Activated CD4-positive, alpha-beta T cell treated with anti-CD3 and anti-CD28 coated beads for 4 hours (primary cell): ENCODE results near the gene CBX7.
A peak's percentile ranks its signal among the peaks of the same experiment; 100 is the strongest.
"Not testable (repeated sequence)": the region's sequence is repeated elsewhere in the genome, so short reads cannot be mapped to it uniquely, and the experiment has no call there.

ENCODE experiments used
- DNase-seq, 2 donors: peaks; one replicate each; pipeline ENCODE4 v3.0.0-alpha.2; 2020

CBX7 gene

GRCh38 chr22:39173787-39174497 lies 21.5 kb upstream of the CBX7 start:
- peak in 1 of 2 donors; percentile 30 for DNase-seq

- no peak for DNase-seq
These were observed 20.7 kb upstream of the CBX7 start for GRCh38 chr22:39173050-39173706.

GRCh38 chr22:39172265-39173049 lies 20.0 kb upstream of the CBX7 start:
- DNase-seq, result not testable (repeated sequence)

- no peak for DNase-seq
These were observed 19.3 kb upstream of the CBX7 start for GRCh38 chr22:39171623-39172264.

GRCh38 chr22:39170825-39171622 lies 18.5 kb upstream of the CBX7 start:
- DNase-seq, result peak; percentile 77 to 81

GRCh38 chr22:39169797-39170466 lies 17.5 kb upstream of the CBX7 start:
- no peak for DNase-seq

- DNase-seq, result no peak
These were observed 14.1 kb upstream of the CBX7 start for GRCh38 chr22:39166547-39166946.

- not testable (repeated sequence) for DNase-seq
These were observed 3.6 kb upstream of the CBX7 start for GRCh38 chr22:39156093-39156492.

- DNase-seq, result no peak
These were observed 2.9 kb upstream of the CBX7 start for GRCh38 chr22:39155421-39155820.

GRCh38 chr22:39153220-39153717 lies 789 bp upstream of the CBX7 start:
- DNase-seq, result no peak

GRCh38 chr22:39152024-39152510 lies 413 bp downstream of the CBX7 start:
- no peak for DNase-seq

- no peak for DNase-seq
These were observed 1.0 kb downstream of the CBX7 start for GRCh38 chr22:39151329-39151975.

GRCh38 chr22:39150848-39151215 lies 1.6 kb downstream of the CBX7 start:
- DNase-seq, result no peak

- no peak for DNase-seq
These were observed 2.3 kb downstream of the CBX7 start for GRCh38 chr22:39149915-39150847.

- peak; percentile 72 to 74 for DNase-seq
These were observed 3.5 kb downstream of the CBX7 start for GRCh38 chr22:39148727-39149535.

- DNase-seq, result no peak
These were observed 4.3 kb downstream of the CBX7 start for GRCh38 chr22:39148026-39148726.

- no peak for DNase-seq
These were observed 5.0 kb downstream of the CBX7 start for GRCh38 chr22:39147335-39148025.
